GM12801 (cell line): ENCODE measurements around the gene FAH.

Experiments used
- CTCF ChIP-seq: IDR thresholded peaks from one replicate; pipeline ENCODE4 v1.5.1; 2011; ENCODE audit warnings: control low read depth; ENCODE audit not compliant: insufficient read length; ENCODE audit errors: extremely low read depth

FAH gene

DNA sequence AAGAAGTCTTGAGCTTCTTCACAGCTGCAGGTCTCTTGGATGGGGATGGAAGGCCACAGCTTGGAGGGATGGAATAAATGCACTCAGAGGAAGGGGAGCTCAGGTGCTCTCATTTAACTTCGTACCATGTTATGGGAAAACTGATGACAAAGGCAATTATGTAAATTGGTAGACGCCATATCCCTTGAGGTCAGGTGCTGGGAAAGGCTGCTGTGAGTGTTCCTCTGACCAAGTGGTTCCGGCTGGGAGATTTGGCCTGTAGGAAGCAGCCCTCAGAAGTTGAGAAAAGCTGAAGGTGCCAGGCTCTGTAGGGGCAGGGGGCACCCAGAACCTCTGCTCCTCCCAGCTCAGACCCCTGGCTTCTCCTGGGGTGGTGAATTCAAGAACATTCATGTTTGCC, 47.1 kb downstream of the FAH start:
- TF ChIP-seq CTCF = no peak

DNA sequence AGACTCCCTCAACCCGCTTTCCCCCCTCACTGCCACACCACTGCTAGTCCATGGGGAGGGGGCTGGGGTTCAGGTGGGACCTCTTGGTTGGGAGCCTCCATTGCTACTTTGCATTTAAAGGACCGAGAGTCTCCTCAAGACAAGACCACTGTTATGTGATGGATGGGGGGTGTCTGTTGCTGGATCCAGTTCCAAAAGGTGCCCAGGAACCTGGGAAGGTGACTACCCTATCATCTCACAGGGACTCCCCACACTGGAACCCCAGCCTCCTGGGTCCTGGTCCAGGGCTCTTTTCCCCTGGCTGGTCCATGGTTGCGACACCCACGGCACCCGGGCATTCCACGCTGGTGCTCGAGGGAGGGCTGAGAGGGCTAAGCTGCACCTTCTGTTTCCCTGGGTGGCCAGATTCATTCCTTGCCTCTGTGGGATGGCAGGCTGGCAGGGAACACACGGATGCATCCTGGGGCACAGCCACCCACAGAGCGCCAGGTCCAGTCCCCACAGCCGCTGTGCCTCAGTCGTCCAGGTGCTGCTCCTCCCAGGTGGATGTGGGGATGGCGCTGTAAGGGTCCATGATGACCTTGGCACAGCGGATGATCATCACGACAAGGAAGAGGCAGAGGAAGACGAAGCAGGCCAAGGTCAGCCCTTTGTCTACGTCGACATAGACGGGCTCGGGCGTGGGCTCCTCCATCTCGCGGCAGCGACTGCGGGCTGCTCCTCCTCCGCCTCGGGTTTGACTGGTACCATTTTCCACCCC, 48.6 kb downstream of the FAH start:
- TF ChIP-seq CTCF = no peak

DNA sequence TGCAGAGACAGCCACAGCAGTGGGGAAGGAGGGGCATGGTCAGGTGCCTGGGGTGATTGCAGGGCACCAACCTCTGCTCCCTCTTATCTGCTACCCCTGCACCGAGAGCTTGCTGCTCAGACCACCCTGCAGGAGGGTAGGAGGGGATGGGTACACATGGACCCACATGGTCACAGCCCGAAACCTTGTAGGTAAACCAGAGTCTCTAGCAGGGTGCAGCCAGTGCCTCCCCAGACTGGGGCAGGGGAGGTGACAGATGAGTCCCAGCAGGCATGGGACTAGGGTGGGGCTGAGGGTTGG, 49.2 kb downstream of the FAH start:
- TF ChIP-seq CTCF = no peak

DNA sequence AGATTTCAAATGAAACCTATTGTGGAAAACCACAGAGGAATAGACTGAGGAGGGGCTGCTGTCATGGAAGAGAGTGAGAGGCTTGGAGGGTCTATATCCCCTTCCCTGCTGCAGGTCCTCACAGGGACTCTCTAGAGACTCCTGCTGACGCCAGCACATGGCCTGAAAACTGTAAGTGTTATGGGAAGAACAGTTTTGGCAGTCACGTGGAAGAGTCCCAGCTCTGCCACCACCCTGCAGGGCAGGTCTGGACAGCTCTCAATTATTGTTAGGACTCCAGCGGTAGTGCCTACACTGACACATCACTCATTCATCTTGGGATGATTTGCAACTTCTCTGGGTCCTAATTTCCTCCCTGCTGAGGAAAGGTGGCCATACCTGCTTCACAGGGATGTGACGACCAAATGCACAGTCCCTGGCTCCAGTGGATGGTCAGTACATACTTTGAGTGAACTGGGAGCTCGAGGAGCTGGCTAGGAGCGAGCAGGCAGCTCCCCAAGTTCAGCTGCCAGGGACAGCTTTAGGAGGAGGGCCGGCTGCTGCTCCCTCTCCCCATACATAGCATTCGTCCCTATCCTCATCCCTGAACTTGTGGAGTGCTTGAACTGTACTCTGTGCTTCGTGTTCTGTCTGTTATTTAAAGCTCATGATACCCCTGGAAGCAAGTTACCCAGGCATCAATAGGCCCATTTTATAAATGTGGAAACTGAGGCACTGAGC, 50.0 kb downstream of the FAH start:
- no peak for TF ChIP-seq CTCF

DNA sequence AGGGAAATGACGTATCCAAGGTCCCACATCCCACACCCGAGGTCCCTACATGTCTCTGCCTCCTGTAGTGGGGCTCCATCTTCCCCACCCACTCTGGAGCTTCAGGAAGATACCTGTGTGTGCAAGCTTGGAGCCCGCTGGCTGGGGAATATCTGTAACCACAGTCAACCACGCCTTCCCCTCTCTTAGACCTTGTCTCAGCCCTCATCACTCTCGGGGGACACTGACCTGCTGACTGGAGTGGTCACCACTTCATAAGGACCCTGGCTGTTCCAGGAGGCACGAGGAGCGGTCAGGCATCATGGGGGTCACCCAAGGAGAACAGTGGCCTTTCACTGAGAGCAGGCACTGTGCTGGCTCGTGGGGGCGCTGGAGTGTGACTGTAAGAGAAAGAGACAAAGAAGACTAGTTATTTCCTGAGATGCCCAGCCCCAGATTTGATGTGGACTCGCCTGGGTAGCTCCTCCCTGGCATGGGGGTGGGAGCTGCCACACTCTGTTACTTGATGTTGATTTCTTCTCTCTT, 50.6 kb downstream of the FAH start:
- no peak for TF ChIP-seq CTCF

DNA sequence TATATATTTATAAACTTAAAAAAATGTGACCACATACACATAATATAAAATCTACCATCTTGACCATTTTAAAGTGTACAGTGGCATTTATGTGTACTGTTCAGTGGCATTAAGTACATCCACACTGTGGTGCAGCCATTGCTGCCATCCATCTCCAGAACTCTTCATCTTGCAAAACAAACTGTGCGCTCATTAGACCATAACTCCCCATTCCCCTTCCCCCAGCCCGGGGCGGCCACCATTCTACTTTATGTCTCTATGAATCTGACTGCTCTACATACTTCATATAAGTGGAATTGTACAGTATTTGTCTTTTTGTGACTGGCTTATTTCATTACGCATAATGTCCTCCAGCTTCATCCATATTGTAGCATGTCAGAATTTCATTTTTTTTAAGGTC, 51.4 kb downstream of the FAH start:
- no peak for TF ChIP-seq CTCF

DNA sequence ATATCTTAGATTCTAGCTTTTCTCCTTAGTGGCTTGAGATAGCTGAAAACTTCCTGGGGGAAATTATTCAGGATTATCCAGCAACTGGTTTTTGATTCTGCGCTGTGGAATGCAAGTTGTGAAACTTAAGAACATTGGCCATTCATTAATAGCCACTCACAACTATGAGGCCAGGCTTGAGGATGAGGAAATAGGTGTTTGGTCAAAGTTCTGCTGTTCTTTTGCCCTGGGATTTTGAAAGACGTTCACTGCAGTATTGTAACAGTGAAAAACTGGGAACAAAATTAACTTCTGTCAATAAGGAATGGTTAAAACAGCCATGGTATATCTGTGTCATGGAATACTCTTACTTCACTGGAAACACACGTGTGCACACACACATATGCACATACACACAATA, 55.1 kb downstream of the FAH start:
- TF ChIP-seq CTCF = no peak
